ENCODE results near the gene NAA40.
A peak's percentile ranks its signal among the peaks of the same experiment; 100 is the strongest.

DNA sequence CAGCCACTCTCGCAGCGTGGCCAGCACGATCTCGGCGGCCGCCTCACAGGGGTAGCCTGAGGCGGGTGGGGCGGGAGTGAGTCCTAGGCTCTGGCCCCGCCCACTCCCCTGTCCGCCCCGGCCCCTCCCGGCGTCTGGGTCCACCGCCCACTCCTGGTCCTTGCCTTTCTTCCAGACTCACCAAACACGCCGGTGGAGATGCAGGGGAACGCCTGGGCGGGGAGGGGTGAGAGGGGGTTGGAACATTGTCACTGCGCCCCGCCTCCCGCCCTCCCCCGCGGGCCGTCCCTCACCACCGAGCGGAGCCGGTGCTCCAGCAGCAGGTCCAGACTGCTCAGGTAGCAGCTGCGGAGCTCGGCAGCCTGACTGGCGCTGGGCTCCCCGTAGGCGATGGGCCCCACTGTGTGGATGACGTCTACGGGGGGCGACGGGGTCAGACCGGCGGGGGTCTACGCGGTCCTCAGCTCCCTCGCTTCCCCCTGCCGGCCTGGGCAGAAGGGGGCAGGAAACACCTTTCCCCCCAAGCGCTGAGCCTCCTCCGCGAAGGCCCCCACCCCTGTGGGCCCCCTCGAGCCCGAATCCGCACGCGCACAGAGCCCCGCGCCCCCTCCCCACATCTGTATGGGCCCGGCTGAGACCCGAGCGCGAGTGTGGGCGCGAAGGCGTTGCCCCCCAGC, 60.7 kb downstream of the NAA40 start:
- TF ChIP-seq, protein P1, sequence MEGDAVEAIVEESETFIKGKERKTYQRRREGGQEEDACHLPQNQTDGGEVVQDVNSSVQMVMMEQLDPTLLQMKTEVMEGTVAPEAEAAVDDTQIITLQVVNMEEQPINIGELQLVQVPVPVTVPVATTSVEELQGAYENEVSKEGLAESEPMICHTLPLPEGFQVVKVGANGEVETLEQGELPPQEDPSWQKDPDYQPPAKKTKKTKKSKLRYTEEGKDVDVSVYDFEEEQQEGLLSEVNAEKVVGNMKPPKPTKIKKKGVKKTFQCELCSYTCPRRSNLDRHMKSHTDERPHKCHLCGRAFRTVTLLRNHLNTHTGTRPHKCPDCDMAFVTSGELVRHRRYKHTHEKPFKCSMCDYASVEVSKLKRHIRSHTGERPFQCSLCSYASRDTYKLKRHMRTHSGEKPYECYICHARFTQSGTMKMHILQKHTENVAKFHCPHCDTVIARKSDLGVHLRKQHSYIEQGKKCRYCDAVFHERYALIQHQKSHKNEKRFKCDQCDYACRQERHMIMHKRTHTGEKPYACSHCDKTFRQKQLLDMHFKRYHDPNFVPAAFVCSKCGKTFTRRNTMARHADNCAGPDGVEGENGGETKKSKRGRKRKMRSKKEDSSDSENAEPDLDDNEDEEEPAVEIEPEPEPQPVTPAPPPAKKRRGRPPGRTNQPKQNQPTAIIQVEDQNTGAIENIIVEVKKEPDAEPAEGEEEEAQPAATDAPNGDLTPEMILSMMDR (conservative IDR thresholded peaks at IDR 0.05; ENCODE audit: low read depth in 2 of 2): 0 out of 4 replicates have a peak, but pooled peaks of 1 of the 2 experiments have one; percentile 4
- peak; percentile 56; the same call in 1 of the 2 replicates for TF ChIP-seq POLR2AphosphoS5 (IDR thresholded peaks at IDR 0.05; ENCODE audit: low read depth)

Data from GM23338 (cell line).